Activated CD4-positive, alpha-beta T cell treated with anti-CD3 and anti-CD28 coated beads, Interleukin-2, Interleukin-4, amounts not matched to agents 100 ng/mL and 50 ng/mL, durations not matched to agents 16 hours and 8 hours (primary cell): ENCODE results near the gene SNRNP27.
"Not testable (repeated sequence)": the region's sequence is repeated elsewhere in the genome, so short reads cannot be mapped to it uniquely, and the experiment has no call there.

Experiments used
- DNase-seq: peaks from one replicate; pipeline ENCODE4 v3.0.0-alpha.2; 2020; ENCODE audit warnings: low spot score

SNRNP27 gene, protein sequence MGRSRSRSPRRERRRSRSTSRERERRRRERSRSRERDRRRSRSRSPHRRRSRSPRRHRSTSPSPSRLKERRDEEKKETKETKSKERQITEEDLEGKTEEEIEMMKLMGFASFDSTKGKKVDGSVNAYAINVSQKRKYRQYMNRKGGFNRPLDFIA

DNA sequence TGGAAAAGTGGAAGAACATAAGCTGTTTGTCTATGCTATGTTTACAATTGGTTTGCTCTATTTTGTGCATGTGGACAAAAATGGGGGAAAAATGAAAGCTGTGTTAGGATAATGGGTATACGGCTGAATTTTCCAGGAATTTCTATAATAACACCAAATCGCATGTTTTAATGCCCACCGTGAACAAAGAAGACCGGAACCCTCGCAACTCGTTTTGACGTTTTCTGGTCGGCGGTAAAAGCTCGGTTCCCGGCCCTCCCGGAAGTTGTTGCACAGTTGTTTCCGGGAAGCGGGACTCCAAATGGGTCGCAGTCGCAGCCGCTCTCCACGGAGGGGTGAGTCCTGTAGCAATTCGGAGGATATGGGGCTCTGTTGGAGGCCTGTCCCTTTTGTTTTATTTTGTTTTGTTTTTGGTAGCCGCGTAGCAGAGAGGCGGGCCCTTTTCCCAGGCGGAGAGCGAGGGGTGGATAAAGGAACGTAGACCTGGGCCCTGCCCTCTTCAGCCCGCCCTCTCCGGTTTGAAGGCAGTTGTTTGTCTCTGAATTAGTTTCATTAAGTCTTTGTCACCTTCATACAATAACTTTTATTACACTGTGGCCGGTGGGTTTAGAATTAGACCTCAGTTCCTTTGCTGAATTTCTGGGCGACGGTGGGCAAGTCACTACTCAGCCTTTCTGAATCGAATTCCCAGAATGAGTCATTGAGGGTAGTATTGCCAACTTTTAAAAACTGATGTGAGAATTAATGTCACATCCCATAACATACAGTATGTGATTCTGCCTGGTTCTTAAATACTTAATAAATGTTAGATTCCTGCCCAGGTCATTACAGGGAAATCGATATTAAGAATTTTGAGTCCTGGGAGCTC lies at the start of gene SNRNP27:
Gene SNRNP27 (plus strand): TSS at position 273 of the 868 bp plus-strand sequence. CDS start 29 bp downstream, at position 302.
- peak; percentile 84 for DNase-seq

DNA sequence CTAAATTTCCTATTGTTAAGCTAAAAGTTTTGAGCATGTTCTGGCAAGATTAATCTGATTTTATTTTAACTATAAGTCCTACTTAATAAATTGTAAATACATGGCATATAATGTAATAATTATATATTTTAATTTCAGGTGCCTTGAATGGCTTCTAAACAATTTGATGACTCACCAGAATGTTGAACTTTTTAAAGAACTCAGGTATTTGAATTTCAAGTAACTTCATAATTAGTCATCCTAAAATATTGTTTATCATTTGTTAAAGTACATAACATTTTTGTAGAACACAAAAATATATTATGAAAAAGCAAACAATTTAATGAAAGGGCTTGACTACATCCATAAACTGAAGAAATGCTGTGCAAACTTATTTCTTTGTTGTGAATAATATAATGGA lies 49.8 kb upstream of the SNRNP27 start:
- no peak for DNase-seq

DNA sequence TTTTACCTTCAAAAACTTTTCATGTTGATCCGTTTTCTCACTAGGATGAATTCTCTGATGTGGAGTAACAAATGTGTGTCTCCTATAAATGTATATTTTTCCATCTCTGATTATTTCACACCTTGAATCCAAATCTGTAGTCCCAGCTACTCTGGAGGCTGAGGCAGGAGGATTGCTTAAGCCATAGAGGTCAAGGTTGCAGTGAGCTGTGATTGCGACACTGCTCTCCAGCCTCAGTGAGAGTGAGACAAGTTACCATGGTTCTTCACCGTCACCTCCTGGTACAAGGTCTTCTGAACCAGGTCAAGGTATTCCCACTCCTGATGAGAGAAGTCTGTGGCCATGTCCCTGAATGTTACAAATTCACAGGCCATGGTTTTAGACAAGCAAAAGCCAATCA lies 49.2 kb upstream of the SNRNP27 start:
- no peak for DNase-seq

DNA sequence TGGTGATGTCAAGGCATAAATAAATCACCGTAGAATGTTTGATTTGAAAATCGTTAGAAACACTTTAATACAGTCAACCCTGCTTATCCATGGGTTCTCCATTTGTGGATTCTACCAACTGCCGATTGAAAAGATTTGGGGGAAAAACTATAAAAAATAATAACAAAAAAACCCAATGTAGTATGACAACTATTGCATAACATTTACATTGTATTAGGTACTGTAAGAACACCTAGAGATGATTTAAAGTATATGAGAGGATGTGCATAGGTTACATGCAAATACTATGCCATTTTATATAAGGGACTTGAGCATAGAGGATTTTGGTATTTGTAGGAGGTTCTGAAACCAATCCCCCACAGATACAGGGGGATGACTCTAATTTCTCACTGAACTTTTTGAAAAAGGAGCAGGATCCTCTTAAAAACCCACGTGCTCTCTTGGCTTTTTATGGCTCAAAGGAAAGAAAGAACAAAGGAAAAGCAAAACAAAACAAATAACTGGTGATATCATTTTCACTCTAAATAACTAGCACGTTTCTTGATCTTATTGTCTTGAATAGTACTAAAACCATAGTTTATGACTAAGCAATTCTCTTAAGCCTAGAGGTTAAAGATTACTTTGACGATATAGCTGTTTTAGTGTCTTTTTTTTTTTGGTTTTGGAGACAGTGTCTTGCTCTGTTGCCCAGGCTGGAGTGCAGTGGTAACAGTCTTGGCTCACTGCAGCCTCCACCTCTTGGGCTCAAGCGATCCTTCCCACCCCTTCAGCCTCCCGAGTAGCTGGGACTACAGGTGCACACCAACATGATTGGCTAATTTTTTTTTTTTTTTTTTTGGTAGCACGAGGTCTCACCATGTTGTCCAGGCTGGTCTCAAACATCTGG lies 47.3 kb upstream of the SNRNP27 start:
- DNase-seq, result no peak

DNA sequence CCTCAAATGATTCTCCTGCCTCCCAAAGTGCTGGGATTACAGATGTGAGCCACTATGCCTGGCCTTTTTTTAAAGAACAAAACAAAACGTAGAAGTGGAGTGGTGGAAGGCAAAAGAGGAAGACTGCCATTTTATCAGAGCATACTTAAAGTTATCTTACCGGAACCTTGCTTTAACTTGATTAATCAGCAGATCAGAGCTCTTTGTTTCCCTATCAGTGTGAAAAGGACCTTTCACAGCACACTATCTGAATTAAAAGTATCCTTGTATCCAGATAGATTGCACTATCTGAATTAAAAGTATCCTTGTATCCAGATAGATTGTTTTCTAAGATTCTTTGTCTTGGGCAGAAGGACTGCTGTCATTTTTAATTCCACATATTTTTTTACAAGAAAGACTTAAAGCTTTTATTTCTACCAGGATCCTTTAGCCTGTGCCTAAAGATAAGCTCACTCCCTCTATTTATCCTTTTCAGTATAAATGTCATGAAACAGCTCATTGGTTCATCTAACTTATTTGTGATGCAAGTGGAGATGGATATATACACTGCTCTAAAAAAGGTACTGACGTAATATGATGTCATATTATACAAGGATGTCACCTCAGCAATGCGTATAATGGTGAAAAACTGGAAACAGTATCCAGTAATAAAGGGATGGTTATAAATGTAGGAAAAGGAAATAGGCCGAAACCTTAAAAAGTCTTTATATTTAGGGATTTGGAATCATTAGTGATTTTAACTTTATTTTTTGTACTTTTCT lies 46.5 kb upstream of the SNRNP27 start:
- no peak for DNase-seq

DNA sequence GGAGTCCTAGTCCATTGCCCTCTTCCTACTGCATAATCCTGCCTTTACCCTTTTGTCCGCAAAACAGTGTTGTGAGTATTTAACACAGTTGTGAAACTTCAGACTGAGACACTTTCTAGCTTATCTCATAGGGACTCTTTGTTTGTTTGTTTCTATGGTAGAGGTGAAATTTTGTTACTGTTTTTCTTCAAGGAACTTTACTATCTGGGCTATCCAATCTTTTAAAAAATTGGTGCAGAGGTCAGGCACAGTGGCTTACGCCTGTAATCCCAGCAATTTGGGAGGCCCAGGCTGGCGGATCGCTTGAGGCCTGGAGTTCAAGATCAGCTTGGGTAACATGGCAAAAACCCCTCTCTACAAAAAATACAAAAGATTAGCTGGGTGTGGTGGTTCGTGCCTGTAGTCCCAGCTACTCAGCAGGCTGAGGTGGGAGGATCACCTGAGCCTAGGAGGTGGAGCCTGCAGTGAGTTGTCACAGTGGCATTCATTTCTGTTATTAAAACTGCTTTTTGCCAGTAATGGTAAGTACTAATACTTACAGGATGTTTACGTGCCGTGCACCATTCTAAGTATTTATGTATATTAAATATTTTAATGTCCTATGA lies 45.5 kb upstream of the SNRNP27 start:
- no peak for DNase-seq

DNA sequence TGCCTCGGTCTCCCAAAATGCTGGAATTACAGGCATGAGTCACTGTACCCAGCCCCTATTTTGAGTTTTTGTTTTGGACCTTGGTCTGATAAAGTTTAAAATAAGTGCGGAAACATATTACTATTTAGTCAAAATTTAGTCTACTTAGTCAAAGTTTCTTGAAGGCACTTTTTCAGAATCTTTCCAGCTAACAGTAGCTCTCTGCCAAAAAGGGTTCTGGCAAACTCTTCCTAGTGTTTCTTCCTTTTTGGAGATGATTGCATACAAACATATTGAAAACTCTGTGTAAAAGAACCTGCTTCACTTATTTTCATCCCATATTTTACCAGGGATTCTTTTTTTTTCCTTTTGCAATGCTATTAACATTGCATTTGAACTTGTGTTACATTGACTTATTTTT lies 35.5 kb upstream of the SNRNP27 start:
- DNase-seq, result no peak

DNA sequence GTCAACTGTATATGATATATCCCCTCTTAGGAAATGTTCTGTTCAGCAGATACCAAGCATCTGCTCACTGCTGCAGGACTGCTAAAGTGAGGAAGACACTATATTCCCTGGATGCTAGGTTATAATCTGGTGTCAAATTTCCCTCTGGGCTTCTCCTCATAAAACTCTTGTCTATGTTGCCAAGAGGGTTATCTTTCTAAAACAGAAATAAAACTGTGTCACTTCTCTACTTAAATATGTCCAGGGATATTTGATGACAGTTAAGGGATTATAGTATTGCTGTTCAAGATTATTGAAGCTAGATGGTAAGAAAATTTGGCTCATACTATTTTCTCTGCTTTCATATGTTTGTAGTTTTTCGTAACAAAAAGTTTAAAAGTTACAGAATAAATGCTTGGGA lies 30.5 kb upstream of the SNRNP27 start:
- DNase-seq, result no peak

DNA sequence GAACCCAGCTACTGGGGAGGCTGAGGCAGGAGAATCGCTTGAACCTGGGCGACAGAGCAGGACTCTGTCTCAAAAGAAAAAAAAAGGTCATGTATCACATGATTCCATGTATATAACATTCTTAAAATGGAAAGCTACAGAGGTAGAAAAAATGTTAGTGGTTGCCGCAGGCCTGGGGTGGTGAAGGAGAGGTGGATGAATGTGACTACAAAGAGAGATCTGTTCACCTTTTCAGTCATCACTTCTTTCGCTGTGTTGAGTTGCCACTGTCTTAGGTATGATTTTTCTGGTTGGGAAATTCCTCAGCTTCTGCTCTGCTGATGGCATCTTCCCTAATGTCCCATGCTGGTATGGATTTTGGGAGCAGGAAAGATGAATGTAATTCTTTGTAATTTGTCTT lies 5.3 kb upstream of the SNRNP27 start:
- no peak for DNase-seq

DNA sequence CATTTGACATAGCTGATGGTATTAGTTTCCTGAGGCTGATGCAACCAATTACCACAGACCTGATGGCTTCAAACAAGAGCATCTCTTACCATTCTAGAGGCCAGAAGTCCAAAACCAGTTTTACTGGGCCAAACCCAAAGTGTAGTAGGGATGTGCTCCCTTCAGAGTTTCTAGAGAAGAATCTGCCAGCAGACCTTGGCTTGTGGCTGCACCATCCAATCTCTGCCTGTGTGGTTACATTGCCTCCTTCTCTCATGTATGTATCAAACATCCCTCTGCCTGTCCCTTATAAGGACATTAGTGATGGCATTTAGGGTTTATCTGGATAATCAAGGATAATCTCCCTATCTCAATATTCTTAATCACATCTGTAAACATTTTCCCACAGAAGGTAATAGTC lies 4.5 kb upstream of the SNRNP27 start:
- no peak for DNase-seq

DNA sequence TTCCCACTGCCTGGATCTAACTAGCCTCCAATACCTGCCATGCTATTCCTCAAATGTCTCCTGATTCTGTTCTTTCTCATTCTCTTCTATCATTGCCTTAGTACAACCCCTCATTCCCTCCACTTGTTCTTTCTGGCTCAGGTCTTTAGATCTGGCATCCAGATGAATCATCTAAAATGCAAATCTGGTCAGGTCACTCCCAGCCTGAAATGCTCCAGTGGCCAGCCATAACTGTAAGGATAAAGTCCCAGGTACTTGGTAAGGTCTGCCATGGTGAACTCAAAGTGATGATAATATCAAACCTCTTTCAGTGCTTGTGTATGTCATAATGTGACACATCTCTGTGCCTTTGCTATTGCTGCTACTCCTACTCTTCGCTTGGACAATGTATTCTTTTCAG lies 2.9 kb upstream of the SNRNP27 start:
- no peak for DNase-seq

DNA sequence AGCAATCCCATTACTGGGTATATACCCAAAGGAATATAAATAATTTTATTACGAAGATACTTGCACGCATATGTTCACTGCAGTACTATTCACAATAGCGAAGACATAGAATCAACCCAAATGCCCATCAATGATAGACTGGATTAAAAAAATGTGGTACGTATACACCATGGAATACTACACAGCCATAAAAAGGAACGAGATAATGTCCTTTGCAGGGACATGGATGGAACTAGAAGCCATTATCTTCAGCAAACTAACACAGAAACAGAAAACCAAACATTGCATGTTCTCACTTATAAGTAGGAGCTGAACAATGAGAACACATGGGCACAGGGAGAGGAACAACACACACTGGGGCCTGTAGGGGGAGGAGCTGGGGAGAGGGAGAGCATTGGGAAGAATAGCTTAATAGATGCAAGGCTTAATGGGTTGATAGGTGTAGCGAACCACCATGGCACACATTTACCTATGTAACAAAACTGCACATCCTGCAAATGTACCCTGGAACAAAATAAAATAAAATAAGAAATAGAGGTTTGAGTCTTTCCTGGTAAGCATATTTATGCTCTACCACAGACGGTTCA lies 825 bp upstream of the SNRNP27 start:
- DNase-seq, result not testable (repeated sequence)

DNA sequence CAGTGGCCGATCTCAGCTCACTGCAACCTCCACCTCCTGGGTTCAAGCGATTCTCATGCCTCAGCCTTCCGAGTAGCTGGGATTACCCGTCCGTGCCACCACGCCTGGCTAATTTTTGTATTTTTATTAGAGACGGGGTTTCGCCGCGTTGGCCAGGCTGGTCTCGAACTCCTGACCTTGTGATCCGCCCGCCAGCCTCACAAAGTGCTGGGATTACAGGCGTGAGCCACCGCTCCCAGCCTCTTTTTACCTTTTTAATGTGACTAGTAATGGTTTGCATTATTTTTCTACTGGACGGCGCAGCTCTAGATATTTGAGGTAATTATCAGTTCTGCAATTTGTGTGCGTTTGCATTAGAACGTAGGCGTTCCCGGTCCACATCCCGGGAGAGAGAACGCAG lies 981 bp downstream of the SNRNP27 start:
- DNase-seq, result not testable (repeated sequence)

DNA sequence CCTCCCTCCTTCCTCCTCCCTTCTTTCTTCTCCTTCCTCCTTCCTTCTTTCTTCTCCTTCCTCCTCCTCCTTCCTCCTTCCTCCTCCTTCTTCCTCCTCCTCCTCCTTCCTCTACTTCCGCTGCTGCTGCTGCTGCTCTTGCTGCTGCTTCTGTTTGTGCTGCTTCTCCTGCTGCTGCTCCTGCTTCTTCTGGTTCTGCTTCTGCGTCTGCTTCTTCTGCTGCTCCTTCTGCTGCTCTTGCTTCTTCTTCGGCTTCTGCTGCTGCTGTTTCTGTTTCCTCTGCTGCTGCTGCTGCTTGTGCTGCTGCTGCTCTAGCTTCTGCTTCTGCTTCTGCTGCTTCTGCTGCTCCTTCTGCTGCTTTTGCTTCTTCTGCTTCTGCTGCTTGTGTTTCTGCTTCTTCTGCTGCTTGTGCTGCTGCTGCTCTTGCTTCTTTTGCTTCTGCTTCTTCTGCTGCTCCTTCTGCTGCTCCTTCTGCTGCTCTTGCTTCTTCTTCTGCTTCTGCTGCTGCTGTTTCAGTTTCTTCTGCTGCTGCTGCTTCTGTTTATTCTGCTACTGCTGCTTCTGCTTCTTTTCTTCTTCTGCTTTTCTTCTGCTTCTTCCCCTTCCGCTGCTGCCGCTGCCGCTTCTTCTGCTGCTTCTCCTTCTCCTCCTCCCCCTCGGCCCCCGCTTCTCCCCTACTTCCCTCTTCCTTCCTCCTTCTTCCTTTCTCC lies 8.6 kb downstream of the SNRNP27 start:
- DNase-seq, result no peak

DNA sequence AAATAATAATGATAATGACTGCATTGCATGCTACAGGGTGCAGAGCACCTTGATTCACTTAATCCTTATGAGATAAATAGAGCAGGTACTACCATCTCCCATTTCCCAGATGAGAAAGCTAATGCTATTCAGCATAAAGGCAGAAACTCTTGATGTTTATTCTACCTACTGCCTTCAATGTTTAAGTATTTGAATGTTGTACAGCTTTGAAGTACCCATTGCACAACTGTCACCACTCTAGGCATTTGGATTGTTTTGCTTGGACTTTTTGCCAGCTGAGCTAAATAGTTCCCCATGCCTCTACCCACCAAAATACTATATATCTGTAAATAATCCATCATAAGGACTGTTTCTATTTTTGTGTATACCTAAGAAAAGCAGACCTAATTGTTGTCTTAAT lies 13.5 kb downstream of the SNRNP27 start:
- no peak for DNase-seq

DNA sequence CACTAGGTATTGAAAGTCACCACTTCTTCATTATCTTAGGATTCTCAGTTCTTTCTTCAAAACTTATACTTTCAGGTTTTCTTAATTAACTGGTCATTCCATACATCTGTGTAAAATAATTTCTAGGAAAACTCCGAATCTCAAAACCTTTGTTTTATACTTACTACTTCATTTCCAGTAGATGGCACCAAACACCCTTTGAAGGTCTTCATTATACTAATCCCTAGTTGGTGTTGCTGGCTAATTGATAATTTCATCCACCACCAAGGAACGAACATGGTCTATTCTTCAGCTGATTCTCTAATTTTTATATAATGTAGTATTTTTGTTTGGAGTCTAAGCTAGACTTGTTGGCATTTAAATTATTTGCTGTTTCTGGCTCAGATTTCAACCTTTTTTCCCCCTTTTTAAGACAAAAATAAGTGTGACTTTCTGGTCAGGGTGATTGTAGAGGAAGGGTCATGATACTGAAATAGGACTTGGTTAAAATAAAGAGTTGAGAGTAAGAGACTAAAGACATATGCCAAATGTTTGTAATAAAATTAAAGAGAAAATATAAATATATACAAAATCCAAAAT lies 18.3 kb downstream of the SNRNP27 start:
- peak; percentile 69 for DNase-seq

DNA sequence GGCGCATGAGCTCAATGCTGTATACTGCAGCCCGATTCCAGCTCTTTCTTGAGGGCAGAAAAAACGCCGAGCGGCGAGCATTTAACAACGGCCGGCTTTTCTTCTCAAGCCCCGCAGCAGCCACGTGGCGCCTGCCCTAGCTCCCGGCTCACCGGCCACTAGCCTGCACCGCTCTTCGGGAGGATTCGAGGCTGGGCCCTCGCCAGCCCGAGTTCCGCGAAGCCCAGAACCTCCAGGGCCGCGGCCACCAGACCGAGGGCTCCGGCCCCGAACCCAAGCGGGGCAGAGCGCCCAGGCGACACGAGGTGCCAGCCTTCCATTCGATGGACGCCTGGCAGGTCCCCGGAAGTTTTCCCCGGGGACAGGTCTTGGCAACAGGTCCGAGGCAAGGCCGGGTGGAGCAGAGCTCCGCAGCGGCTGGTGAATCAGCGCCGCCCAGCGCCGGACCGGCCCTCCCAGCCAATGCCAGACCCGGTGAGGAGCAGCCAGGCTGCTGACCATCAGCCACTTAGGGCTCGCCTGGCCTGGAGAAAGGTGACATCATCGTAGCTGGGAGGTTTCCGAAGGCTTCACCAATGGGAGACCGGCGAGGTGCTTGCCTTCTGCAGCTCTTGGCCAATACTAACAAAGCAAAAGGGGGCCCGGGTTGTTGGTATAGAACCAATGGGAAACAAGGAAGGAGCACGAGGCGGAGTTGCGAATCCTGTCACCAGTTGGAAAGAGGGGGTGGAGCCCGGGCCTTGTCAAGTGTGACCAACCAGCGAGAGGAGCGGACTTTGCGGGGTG lies 20.6 kb downstream of the SNRNP27 start:
- DNase-seq, result peak; percentile 100

DNA sequence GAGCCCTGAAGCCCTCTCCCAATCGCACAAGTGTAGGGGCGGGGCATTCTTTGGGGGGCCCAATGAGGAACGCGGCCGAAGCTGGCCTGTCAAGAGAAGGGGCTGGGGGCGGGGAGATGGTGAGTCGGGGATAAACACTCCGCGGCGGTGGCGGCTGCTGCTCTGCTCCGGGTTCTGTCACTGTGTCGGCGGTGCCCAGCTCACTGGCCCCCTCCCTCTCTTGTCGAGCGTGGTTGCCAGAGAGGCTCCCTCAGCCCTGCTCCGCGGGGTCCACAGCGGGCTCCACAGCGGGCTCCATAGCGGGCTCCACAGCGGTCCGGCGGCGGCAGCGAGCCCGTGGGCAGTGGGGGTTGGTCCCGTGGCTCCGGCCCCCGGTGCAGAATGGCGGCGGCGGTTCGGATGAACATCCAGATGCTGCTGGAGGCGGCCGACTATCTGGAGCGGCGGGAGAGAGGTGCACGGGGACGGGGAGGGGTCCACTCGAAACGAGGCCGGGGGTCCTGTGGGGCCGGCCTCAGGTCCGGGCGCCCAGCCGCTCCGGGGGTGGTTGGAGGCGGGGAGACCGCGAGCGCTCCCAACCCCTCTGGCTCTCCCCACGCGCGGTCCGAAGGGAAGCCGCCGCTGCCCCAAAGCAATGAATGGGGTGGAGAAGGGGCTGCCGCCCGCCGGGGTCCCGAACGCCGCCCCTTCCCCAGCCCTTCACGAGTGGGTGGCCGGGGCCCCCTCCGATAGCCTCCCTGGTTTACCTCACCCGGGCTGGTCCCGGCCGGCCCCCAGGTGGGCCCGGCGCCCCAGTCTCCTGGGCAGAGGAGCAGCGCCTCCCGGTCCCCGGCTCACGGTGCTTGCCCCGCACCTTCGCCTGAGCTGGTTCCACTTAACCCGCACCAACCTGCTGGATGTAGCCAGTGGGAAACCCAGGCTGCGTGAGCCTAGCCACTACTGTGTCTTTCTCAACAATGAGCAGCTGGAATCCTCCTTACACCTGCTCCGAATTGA lies 21.5 kb downstream of the SNRNP27 start, which contains the start of gene MXD1:
Gene MXD1 (plus strand): TSS at position 160 of the 996 bp plus-strand sequence. CDS start 222 bp downstream, at position 382.
- DNase-seq, result no peak
